GM18502 (cell line): ENCODE measurements around the gene ATP6V0A4.
A peak's percentile ranks its signal among the peaks of the same experiment; 100 is the strongest.
"Not testable (repeated sequence)": the region's sequence is repeated elsewhere in the genome, so short reads cannot be mapped to it uniquely, and the experiment has no call there.

Source experiments
- ATAC-seq: cut with Tn5 transposase; IDR thresholded peaks from one replicate; pipeline ENCODE4 v1.9.1; 2021; ENCODE audit warnings: mild to moderate bottlenecking; ENCODE audit not compliant: unreplicated experiment, poor library complexity

The ATP6V0A4 gene

DNA sequence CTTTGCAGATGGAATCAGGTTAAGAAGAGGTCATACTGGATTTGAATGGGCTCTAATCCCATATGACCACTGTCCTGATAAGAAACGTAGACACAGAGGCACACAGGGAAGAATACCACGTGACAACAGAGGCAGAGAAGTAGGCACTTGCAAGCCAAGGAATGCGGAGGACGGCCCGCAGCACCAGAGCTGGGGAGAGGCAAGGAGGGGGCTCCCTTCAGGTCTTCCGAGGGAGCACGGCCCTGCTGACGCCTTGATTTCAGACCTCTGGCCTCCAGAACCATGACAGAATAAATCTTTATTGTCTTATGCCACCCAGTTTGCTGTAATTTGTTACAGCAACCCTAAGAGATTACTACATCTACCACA is 44.9 kb downstream of the ATP6V0A4 start:
- ATAC-seq = no peak

DNA sequence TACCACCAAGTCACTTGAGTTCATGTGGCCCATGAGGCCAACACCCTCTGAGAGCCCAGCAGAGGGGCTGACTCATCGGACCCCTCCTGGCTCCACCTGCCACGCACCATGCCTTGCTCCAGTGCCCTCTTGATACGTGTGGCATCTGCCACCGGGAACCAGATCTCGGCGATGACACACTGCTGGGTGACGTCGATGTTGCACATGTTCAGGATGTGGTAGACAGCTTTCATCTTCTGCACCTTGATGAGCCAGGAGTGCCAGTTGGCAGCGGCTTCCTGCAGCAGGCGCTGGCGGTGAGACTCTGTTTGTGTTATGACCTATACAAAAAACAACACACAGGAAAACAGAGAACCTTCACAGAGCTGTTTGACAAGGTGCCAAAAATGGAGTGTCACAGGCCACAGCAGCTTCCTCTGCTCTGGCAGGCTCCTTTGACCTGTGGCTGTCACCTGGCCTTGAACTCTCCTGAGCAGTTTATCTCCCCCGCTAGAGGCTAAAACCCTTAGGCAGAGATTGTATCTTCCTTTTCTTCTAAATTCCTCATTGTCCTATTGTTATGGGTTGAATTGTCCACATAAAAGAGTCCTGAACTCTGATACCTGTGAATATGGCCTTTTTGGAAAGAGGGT is 45.4 kb downstream of the ATP6V0A4 start:
- ATAC-seq = peak; percentile 86

DNA sequence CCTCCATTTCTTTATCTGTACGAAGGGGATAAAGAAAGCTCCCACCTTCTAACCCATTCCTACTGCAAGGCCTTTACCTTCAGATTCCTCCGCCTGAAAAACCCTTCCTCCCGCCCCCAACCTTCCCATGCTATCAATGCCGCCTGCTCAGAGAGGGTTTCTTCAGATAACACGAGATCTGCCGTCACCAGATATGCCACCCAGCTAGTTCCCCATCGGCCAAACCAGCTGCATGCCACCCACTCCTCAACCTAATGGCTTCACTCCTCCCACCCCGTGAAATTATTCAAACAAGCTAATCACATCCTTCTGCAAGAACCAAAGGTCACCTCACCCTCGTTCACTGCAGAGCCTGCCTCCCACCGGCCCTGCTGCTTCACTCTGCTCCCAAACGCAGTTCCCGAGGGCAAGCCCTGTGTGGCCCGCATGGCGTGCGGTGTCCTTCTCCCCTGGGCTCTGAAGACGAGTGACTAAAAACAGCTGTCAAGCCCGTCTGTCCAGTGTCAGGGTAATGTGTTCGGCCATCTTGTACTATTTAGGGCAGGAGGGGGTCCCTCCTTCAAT is 47.0 kb downstream of the ATP6V0A4 start:
- ATAC-seq = no peak

DNA sequence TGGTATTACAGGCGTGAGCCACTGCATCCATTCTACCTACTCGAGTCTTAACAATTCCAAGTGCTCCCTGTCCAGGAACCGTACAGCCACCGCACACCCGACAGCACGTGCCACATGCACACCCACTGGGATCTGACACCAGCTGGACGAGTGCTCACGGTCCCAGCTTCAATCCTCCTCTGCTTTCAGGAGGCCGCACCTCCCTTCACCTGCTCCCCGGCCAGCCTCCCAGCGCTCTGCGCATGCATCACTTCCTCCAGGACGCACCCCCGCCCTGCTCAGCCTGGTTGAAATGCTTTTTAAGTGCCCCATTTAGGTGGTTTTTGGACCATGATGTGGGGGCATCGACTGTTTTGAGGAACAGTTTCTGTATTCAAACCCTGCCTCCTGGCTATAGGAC is 47.5 kb downstream of the ATP6V0A4 start:
- ATAC-seq = no peak

DNA sequence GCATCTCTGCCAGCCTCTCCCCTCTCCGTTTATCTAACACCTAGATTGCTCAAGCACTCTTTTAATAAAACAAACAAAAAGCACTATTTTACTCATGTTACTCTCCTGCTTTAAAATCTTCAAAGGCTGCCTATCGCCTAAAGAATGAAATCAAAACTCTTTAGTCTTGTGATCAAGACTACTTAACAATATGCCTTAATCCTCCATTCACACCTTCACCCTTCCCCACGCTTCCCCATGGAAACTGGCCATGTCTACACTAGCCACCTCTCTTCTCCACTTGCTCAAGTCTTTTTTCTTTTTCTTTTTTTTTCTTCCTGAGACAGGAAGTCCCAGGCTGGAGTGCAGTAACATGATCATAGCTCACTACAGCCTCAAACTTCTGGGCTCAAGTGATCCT is 48.0 kb downstream of the ATP6V0A4 start:
- no peak for ATAC-seq

DNA sequence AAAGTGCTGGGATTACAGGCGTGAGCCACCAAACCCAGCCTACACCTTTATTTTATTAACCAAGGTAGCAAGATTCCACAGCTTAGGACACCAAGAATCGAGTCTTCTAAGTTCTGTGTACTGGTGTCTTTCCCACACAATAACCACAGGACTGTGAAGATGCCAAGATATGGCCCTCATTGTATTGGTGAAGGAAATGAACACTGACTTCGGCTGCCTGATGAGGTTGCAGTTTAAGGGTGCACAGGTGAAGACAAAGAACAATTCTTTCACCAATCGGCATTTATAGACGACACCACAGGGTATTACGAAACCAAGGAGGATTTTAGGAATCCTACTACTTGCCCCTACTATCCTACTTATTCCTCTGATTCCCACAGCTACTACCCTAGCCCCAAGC is 49.3 kb downstream of the ATP6V0A4 start:
- no peak for ATAC-seq

DNA sequence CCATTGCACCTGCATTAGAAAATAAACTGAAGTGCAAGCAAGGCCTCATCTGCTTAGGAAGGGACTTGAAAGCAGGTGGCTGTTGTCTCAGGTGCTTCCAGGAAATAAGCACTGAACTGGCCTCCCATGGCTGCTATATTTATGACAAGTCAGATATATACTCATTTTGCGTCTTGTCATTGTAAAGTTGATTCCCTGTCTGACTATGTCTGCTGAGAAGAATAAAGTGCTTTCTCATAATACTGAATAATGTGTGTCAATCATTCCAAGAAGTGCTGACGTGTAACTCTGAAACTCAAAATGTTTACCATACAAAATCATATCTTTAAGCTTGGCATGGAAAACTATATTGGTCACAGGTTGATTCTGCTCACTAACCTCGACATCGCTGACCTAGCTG is 51.9 kb downstream of the ATP6V0A4 start:
- no peak for ATAC-seq

DNA sequence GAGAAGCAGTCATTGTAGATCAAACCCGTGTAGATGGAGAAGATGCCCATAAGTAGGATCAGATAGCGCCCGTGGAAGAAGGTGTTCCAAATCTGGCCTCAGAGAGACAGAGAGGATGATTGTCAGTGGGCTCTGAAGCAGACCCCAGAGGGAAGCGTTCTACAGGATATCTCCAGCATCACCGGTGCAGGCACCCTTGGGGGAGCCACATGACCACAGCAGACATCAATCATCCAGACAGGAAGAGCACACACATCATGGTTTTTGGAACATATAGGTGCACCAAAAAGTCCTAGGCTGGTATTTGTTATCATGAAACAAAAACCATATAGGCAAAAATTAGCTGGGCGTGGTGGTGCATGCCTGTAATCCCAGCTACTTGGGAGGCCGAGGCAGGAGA is 52.8 kb downstream of the ATP6V0A4 start:
- no peak for ATAC-seq

DNA sequence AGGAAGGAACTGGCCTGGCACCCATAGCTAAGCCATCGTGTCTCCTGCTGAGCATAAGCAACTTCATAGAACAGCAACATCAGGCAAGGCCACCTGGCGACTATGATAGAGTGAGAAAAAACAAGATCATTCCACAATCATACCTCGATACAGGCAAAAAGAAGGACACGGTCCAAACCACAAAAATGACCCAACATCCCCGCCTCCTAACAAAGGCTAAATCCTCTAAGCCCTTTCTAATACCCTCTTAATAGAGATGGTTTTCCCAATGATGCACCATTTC is 56.6 kb downstream of the ATP6V0A4 start:
- ATAC-seq = no peak

DNA sequence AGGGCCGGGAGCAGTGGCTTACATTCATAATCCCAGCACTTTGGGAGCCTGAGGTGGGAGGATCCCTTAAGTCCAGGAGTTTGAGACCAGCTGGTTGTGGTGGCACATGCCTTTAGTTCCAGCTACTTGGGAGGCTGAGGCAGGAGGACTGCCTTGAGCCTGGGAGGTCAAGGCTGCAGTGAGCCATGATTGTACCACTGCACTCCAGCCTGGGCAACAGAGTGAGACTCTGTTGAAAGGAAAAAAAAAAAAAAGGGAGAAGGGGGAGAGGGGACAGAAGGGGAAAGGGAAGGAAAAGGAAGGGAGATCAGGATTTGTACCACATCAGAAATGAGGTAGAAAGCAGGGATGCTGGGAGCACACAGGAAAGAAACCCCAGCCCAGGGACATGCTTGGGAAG is 58.1 kb downstream of the ATP6V0A4 start:
- ATAC-seq = no peak

DNA sequence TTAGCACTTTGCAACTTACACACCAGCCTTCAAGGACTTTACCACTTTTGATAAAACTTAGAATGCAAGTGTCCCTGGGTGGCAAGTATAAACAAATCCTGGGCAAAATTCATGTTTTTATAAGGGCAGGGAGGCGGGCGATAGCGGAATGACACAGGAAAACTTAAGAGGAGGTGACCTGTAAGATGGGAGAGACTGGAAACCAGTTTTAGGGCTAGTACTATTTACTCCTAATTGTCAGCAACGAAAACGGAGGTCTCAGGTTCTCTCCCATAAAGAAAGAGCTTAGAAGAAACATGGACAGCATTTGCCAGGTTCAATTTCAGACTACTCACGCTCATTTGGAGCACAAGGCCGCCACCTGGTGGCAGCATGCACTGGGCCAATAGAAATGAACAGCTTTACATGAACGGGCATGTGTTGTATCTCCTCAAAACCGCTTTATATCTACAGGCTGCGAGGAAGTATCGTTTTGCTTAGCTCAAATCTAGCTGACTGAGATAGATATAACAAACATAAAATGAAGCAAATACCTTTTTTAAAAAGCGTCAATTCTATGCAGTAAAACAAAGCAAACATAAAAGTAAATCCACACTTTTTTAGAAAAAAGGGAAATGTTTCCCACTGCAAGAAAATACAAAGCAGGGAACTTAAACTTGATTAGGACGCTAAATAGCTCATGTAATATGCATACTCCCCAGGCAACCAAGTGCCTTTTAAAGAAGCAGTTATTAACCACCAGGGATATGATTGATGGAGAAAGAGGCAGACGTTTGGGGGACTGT is 59.3 kb downstream of the ATP6V0A4 start:
- ATAC-seq = peak; percentile 97

DNA sequence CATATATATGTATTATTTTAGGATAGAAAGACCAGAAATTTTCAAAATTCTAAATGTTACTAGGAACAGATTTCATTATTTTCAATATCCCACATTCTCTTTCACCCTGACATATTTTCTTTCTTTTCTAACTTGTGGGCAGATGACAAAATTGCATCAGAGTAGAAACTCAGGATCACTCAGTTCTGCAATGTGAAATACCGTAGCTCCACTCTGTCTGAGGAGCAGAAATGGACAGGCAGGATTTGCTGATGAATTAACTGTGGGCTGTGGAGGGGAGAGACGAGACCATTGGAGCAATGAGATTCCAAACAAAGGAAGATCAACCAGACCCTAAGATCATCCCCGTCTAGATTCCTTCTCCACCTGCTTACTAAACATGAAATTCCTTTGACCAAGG is 59.9 kb downstream of the ATP6V0A4 start:
- no peak for ATAC-seq

DNA sequence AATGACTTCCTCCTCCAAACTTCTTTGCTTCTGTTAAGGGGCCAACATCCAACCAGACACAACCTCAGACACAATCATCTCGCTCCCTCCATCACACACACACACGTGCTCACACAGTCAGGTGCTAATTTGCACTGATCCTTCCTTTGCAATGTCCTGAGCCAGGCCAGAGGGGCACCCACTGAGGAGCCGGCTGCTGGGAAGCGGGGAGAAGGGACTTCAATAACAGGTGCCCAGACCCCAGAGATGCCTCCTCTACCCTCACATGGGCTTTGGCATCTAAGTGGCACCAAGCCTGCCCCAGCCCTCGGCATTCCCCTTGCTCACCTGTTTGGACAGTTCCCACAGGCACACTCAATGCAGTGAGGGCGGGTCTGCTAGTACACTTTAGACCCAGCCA is 62.6 kb downstream of the ATP6V0A4 start:
- no peak for ATAC-seq

DNA sequence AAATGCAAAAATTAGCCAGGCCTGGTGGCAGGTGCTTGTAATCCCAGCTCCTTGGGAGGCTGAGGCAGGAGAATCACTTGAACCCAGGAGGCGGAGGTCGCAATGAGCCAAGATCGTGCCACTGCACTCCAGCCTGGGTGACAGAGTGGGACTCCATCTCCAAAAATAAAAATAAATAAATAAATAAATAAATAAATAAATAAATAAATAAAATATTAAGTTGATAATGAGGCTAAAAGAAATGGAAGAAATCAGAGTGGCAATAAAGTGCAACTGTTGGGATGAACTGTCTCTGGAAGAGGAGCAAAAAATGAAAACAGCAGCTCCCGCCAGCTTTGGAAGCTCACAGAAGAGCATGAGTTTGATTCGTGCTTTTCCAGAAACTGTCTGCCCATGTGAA is 66.3 kb downstream of the ATP6V0A4 start:
- ATAC-seq = not testable (repeated sequence)

DNA sequence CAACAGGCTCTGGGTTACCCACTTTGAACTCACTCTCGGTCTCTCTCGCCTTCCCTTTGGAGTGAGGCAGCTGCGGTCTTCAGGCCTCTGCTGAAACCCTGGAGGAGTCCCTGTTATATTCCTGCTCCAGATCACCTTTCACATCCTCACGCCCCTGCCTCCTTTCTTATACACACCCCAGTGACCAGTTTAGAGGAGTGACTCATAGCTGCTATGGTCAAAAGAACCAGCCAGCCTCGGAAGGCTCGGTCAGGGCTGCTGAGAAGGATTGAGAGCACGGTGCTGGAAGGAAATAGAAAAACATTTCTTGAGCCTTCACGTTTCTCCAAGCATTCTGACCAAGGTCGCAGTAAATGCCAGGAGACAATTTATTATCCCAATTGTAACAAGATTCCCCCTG is 68.6 kb downstream of the ATP6V0A4 start:
- no peak for ATAC-seq

DNA sequence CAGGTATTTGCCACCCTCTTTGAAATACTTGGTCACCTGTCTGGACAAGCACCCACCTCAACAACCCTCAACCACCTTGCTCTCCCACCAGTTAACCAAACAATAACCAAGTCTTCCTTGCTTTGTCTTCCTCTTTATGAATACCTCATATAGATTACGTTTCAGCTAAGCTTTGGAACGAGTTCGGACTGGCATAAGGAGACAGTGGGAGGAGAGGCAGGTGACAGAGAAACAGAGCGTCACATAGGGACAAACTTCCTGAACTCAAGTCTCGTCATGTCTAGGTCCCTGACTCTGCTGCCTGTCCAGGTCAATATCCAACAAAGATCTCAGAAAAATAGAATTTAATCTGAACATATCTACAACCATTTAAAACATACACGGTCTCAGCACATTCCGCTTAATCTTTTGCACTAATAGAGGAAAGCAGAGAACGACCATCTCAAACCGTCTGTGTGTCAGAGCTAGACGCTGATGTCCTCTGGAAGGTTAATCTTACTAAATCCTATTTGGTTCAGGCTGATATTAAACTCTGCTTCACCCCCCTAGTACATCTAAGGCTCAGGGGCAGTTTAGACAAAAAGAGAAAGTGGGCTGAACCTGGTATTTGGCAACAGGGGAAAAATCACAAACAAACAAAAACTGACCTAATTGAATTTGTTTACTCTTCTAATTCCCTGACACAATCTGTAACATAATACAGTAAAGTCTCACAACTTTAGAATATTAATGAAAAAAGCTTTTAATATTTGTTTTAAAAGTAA is 70.5 kb downstream of the ATP6V0A4 start:
- ATAC-seq = no peak

DNA sequence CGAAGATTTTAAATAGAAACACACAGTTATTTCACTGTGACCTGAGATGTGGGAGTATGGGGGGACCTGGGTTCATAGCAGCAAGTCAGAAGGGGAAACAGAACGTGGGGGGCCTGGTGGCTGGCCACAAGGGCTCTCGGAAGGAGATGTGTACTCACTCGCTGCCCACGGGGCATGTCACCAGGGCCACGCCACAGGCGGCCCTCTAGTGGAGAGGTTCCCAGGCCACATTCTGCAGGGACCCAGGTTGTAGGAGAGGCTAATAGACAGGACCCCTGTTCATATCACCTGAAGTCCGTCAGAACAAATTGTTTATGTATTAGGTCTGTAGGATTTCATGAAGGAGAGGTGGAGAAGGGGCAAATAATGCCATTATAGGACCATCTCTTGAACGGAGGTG is 71.7 kb downstream of the ATP6V0A4 start:
- ATAC-seq = no peak

DNA sequence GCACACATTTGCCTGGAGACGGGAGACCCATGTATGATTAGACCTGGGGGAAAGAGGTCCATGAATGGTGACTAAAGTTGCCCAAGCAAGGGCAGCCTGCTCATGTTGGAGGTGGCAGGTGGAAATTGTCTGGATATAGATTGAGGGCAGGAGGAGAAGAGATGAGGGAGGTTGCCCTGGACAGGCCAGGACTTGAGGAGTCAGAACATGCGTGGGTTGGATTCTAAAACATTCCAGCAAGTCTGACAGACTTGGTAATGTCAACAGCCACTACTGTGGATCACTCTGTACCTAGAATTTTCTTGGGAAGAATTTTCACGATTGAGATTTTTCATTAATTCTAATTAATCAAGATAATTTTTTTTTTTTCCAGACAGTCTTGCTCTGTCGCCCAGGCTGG is 77.7 kb downstream of the ATP6V0A4 start:
- ATAC-seq = no peak

DNA sequence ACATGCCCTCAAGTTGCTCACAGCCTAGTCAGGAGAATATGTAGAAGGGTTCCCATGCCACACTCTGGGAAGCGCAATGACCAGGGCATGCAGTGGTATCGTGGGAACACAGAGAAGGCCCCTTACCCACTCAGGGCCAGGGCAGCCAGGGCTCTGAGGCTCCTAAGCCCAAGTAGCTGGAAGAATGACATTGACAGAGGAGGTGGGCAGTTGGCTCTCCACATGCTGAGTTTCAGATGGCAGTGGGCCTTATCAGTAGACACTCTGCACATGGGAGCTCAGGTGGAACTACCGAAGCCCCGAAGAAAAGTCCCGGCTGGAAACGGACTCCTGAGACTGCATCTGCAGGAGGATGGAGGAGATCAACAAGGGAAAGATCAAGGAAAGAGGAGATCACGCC is 81.1 kb downstream of the ATP6V0A4 start:
- ATAC-seq = no peak

DNA sequence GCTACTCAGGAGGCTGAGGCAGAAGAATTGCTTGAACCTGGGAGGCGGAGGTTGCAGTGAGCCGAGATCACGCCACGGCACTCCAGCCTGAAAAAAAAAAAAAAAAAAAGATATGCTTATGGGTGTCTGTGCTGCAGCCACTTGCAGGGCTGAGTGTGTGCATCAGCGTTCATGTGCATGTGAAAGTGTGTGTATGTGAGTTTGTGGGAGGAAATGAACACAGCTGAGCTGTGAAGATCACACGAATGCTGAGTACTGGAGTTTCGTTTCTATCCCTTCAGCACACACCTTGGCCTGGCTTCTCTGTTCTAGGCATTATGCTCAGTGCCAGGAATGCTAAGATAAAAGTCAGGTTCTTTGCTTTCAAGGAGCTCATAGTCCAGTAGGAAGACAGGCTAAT is 84.8 kb downstream of the ATP6V0A4 start:
- ATAC-seq = no peak

DNA sequence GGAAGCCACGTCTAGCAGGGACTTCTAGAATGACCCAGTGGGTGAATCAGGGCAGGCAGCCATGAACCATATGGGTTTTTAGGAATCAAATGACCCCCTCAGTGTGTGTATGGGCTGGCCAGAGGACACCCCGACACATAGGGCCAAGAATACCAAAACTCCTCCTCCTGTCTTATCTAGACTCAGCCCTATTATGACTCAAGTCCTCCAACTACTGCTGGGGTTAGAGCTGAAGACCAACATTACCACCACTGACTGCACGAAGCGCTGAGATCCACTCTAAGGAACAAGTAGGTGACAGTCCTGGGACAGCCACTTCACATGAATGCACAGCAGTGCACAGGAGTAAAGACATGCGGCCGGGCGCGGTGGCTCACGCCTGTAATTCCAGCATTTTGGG is 85.3 kb downstream of the ATP6V0A4 start:
- no peak for ATAC-seq
